CD4-positive, alpha-beta memory T cell (primary cell): ENCODE data around the gene DENND6B. TPM values are rescaled to one million over a fixed set of nuclear protein-coding genes. Genes with fewer than 3 reads are reported as not detected.

Experiments used
- CTCF ChIA-PET: fragments of 350-600 bp; sonication (Branson Sonifier 250); formaldehyde crosslinking; loops from one replicate; lab custom pipeline; 2021; ENCODE audit warnings: inconsistent platforms; ENCODE audit not compliant: partially characterized antibody; lab: Charles Lee
- POLR2A ChIA-PET: fragments of 350-600 bp; sonication (Branson Sonifier 250); formaldehyde crosslinking; loops from one replicate; lab custom pipeline; 2021; ENCODE audit not compliant: partially characterized antibody; lab: Charles Lee
- DNase-seq, 5 donors: peaks; one replicate each; pipeline versions ENCODE4 v3.0.0 to v3.0.0-alpha.2; 2020 to 2022; ENCODE audit warnings: mixed read lengths in 1 of 5
- H3K27ac ChIP-seq: one replicate; pipeline ENCODE4 v1.7.0; 2013; ENCODE audit warnings: low read depth, low read length
- H3K27me3 ChIP-seq: 2 replicates; pipeline ENCODE4 v1.7.0; 2013; ENCODE audit warnings: mild to moderate bottlenecking, low read length, moderate library complexity; ENCODE audit not compliant: insufficient read depth
- H3K36me3 ChIP-seq: 2 replicates; pipeline ENCODE4 v1.7.0; 2013; ENCODE audit warnings: mild to moderate bottlenecking, low read length, moderate library complexity; ENCODE audit not compliant: insufficient read depth
- H3K4me1 ChIP-seq: 2 replicates; pipeline ENCODE4 v1.7.0; 2013; ENCODE audit warnings: mild to moderate bottlenecking, low read length, moderate library complexity; ENCODE audit not compliant: insufficient read depth
- H3K4me3 ChIP-seq, 2 donors: one replicate each; pipeline ENCODE4 v1.7.0; 2013; ENCODE audit warnings: low read length in 2 of 2, mild to moderate bottlenecking in 1 of 2
- H3K9me3 ChIP-seq, 2 donors: one replicate each; pipeline ENCODE4 v1.7.0; 2013; ENCODE audit warnings: low read length in 2 of 2, control low read depth in 1 of 2; ENCODE audit not compliant: control insufficient read depth in 1 of 2
- H3K27ac Mint-ChIP-seq, 7 donors: one replicate each; pipeline ENCODE4 v1.8.0; 2020 to 2021; ENCODE audit warnings: mixed read lengths in 7 of 7, mild to moderate bottlenecking in 6 of 7, inconsistent platforms in 3 of 7, moderate library complexity in 3 of 7
- H3K27me3 Mint-ChIP-seq, 2 donors: one replicate each; pipeline ENCODE4 v1.8.0; 2020 to 2021; ENCODE audit warnings: mixed read lengths in 2 of 2
- H3K36me3 Mint-ChIP-seq, 2 donors: one replicate each; pipeline ENCODE4 v1.8.0; 2020 to 2021; ENCODE audit warnings: mixed read lengths in 2 of 2, inconsistent platforms in 1 of 2, mild to moderate bottlenecking in 1 of 2
- H3K4me1 Mint-ChIP-seq, 4 donors: one replicate each; pipeline ENCODE4 v1.8.0; 2020 to 2021; ENCODE audit warnings: mixed read lengths in 4 of 4, mild to moderate bottlenecking in 1 of 4
- H3K4me3 Mint-ChIP-seq, 8 donors: one replicate each; pipeline ENCODE4 v1.8.0; 2020 to 2021; ENCODE audit warnings: mixed read lengths in 8 of 8, mild to moderate bottlenecking in 7 of 8, moderate library complexity in 6 of 8, inconsistent platforms in 3 of 8
- H3K9me3 Mint-ChIP-seq, 8 donors: one replicate each; pipeline ENCODE4 v1.8.0; 2020 to 2021; ENCODE audit warnings: mixed read lengths in 8 of 8, mild to moderate bottlenecking in 5 of 8, inconsistent platforms in 3 of 8, moderate library complexity in 1 of 8
- intact Hi-C: fragments of 100-400 bp; cut with micrococcal nuclease; formaldehyde crosslinking; loops from one replicate; pipeline ENCODE4 v1.15.1; 2023
- polyA plus RNA-seq, 2 donors: library from polyadenylated mRNA; unstranded; fragments of 300-500 nt; fragmentation: Illumina TruSeq; gene quantifications; one replicate each; pipeline ENCODE4 v1.2.3, GENCODE V29; 2021
- total RNA-seq, 2 experiments: library from RNA; stranded (reverse); gene quantifications; one replicate each; pipeline ENCODE4 v1.2.3, GENCODE V29; 2021

Gene DENND6B
- total and polyA plus RNA-seq, 4 experiments from 2014 or later, result 0.22 to 2.4 (median 0.94) TPM

- peak overlapping the region in 3 of 8 donors; percentile 17 to 39 (median 31) for H3K4me3 Mint-ChIP-seq
- no peak overlapping the region for H3K27ac Mint-ChIP-seq
- ChIA-PET CTCF (no interaction called here), POLR2A (interaction anchor here (0.9 kb wide), 1 partner anchor 313 kb away, joined by 3 read pairs; no protein-coding TSS in a partner anchor)
- H3K36me3 Mint-ChIP-seq, result no peaks in the 10 kb centered on the region
- H3K36me3 ChIP-seq, result no peaks in the 10 kb centered on the region
- H3K4me1 Mint-ChIP-seq, result peaks cover 2 to 15% (median 4%) of the 10 kb centered on the region in 4 donors
- no peaks in the 10 kb centered on the region for H3K9me3 Mint-ChIP-seq
- intact Hi-C loops, result loop anchor here (2.0 kb wide), 1 partner anchor 19 kb away; the partner anchor contains the start of gene DENND6B
- no peak overlapping the region for H3K27ac ChIP-seq
- no peaks in the 10 kb centered on the region for H3K27me3 ChIP-seq
- DNase-seq, result peak in 1 of 5 donors; percentile 27
- H3K4me1 ChIP-seq, result peaks cover 5% of the 10 kb centered on the region
- H3K27me3 Mint-ChIP-seq, result peaks cover 8% of the 10 kb centered on the region in 2 donors
- H3K9me3 ChIP-seq, result no peaks in the 10 kb centered on the region
- no peak overlapping the region for H3K4me3 ChIP-seq
Measured at GRCh38 chr22:50307890-50308596, 18.8 kb downstream of the DENND6B start.

DNA sequence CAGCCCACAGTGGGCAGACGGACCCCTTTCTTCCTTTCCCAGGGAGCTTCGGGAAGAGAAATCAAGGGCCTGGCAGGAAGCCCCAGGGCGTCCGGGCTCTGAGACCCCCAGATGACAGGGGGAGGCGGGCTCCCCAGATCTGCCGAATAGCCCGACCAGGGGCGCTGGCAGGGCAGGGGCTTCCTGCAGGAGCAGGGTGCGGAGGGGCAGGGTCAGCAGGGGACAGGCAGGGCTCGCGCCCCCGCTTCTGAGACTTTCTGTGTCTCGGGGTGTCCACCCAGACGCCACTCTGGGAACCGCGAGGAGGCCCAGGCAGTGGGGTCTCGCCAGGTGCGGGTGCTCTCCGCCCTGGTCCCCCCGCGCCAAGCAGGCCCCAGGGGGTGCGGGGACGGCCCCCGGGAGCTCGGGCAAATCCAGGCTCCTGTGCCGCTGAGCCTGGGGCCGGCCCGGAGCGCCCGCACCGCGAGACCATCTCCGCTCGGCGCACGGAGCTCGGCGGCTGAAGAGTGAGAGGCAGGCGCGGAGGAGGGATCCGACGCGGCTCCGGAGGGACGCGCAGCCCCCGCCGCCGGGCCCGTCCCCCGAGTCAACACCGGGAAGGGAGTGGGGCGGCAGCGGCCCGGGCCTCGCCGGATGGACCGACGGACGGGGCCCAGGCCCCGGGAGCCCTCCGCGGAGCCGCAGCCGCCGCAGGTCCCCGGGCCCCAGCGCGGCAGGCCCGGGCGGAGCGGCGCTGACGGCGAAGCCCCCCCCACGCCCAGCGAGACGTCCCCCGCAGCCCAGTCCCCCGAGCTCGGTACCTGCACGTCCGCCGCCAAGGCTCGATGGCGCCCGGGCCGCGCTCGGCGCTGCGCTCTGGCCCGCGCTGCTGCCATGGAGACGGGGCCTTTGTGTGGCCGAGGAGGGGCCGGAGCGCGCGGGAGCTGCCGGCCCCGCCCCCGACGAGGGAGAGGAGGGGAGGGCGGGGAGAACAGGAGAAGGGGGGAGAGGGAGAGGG, 19.8 kb downstream of the DENND6B start, which contains the start of gene PLXNB2:
PLXNB2 (minus strand) TSS at position 894 of the 997 bp plus-strand sequence. CDS start 17,062 bp downstream, outside the sequence.
- intact Hi-C loops, result loop anchor here (2.0 kb wide), 1 partner anchor 20 kb away; the partner anchor contains the start of gene DENND6B
- CTCF ChIA-PET, result no interaction called here

GRCh38 chr22:50305923-50306566, 20.8 kb downstream of the DENND6B start:
- H3K4me1 ChIP-seq, result peaks cover 5% of the 10 kb centered on the region
- no peak overlapping the region for H3K4me3 ChIP-seq
- peaks cover 10% of the 10 kb centered on the region in 2 donors for H3K27me3 Mint-ChIP-seq
- no peaks in the 10 kb centered on the region for H3K36me3 ChIP-seq
- H3K9me3 Mint-ChIP-seq, result no peaks in the 10 kb centered on the region
- intact Hi-C loops, result loop anchor here (2.0 kb wide), 1 partner anchor 21 kb away; the partner anchor contains the start of gene DENND6B
- ChIA-PET POLR2A (interaction anchor here (0.8 kb wide), 1 partner anchor 29 kb away, joined by 3 read pairs; no protein-coding TSS in a partner anchor), CTCF (no interaction called here)
- DNase-seq, result no peak
- no peaks in the 10 kb centered on the region for H3K27me3 ChIP-seq
- no peaks in the 10 kb centered on the region for H3K36me3 Mint-ChIP-seq
- H3K4me1 Mint-ChIP-seq, result peaks cover 2 to 15% (median 4%) of the 10 kb centered on the region in 4 donors
- peak overlapping the region in 6 of 8 donors; percentile 4 to 67 (median 34) for H3K4me3 Mint-ChIP-seq
- H3K27ac ChIP-seq, result no peak overlapping the region
- peak overlapping the region in 1 of 7 donors; percentile 56 for H3K27ac Mint-ChIP-seq
- no peaks in the 10 kb centered on the region for H3K9me3 ChIP-seq

More for the DNA sequence above, 19.8 kb downstream of the DENND6B start, which contains the start of gene PLXNB2:
- peaks cover 8 to 10% of the 10 kb centered on the region in 2 donors for H3K27me3 Mint-ChIP-seq
- DNase-seq, result peak in 2 of 5 donors; percentile 10 to 20
- no peak within 1 kb of the TSS for H3K27ac Mint-ChIP-seq
- H3K36me3 ChIP-seq, result no peaks in the 10 kb centered on the region
- H3K9me3 Mint-ChIP-seq, result no peaks in the 10 kb centered on the region
- POLR2A ChIA-PET, result interaction anchor here (0.8 to 0.9 kb wide), 2 partner anchors 30 to 314 kb away, joined by 3 read pairs; no protein-coding TSS in a partner anchor
- no peak within 1 kb of the TSS for H3K27ac ChIP-seq
- no peaks in the 10 kb centered on the region for H3K9me3 ChIP-seq
- peaks cover 5% of the 10 kb centered on the region for H3K4me1 ChIP-seq
- H3K4me3 Mint-ChIP-seq, result peak within 1 kb of the TSS in 3 of 8 donors; percentile 17 to 39 (median 31)
- peaks cover 2 to 15% (median 4%) of the 10 kb centered on the region in 4 donors for H3K4me1 Mint-ChIP-seq
- no peaks in the 10 kb centered on the region for H3K27me3 ChIP-seq
- no peak within 1 kb of the TSS for H3K4me3 ChIP-seq
- H3K36me3 Mint-ChIP-seq, result no peaks in the 10 kb centered on the region

- Mint-ChIP-seq H3K36me3 (no peaks in the 10 kb centered on the region), H3K4me3 (no peak overlapping the region), H3K9me3 (no peaks in the 10 kb centered on the region), H3K27ac (no peak overlapping the region), H3K4me1 (peaks cover 2 to 15% (median 4%) of the 10 kb centered on the region in 4 donors), H3K27me3 (peaks cover 10% of the 10 kb centered on the region in 2 donors)
- no peaks in the 10 kb centered on the region for H3K27me3 ChIP-seq
- no peak overlapping the region for H3K27ac ChIP-seq
- peaks cover 5% of the 10 kb centered on the region for H3K4me1 ChIP-seq
- CTCF ChIA-PET, result no interaction called here
- H3K4me3 ChIP-seq, result no peak overlapping the region
- H3K9me3 ChIP-seq, result no peaks in the 10 kb centered on the region
- POLR2A ChIA-PET, result no interaction called here
- no peak for DNase-seq
- intact Hi-C loops, result no loop called here
- H3K36me3 ChIP-seq, result no peaks in the 10 kb centered on the region
Measured at GRCh38 chr22:50305393-50305922, 21.4 kb downstream of the DENND6B start.

- ChIA-PET POLR2A (no interaction called here), CTCF (no interaction called here)
- Histone ChIP-seq H3K36me3 (no peaks in the 10 kb centered on the region), H3K27me3 (no peaks in the 10 kb centered on the region), H3K9me3 (no peaks in the 10 kb centered on the region), H3K4me3 (no peak overlapping the region), H3K4me1 (peaks cover 5% of the 10 kb centered on the region), H3K27ac (no peak overlapping the region)
- DNase-seq, result no peak
- Mint-ChIP-seq H3K36me3 (no peaks in the 10 kb centered on the region), H3K4me1 (peaks cover 2 to 15% (median 4%) of the 10 kb centered on the region in 4 donors), H3K4me3 (peak overlapping the region in 1 of 8 donors; percentile 29), H3K9me3 (no peaks in the 10 kb centered on the region), H3K27me3 (peaks cover 10% of the 10 kb centered on the region in 2 donors), H3K27ac (no peak overlapping the region)
- intact Hi-C loops, result no loop called here
Measured at GRCh38 chr22:50304528-50305392, 22.1 kb downstream of the DENND6B start.
